Measurements from ENCODE around the gene AGXT. TPM values are rescaled to one million over a fixed set of nuclear protein-coding genes. Genes with fewer than 3 reads are reported as not detected.

The AGXT gene
- total RNA-seq (2014; rRNA removed; shearing (Covaris generic)), result not detected in 2 replicates

DNA sequence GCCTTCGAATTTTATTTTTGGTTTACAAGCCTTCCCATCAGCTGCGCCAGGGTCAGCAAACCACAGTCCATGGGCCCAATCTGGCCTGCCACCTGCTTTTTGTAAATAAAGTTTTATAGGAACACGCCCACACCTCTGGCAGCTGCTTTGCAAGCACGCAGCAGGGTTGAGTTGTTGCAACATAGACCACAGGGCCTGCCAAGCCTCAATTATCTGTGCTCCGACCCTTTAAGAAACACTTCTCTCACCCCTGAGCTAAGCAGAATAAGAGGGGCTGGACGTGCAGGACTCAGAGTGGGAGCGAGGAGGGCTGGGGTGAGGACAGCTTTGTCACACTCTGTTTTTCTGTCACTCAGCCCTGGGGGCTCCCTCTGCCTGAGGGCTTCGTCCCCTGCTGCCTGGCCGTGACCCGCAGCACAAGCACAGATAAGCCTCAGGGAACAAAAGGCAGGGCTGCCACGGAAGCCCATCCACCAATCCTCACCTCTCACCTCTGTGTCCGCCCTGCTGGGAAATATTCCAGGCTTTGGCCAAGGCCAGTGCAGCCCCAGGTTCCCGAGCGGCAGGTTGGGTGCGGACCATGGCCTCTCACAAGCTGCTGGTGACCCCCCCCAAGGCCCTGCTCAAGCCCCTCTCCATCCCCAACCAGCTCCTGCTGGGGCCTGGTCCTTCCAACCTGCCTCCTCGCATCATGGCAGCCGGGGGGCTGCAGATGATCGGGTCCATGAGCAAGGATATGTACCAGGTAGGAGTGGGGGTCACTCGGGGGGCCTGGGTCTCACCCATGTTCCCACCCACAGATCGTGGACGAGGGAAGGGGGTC, at the start of gene AGXT:
Gene AGXT (plus strand): TSS at position 539 of the 823 bp plus-strand sequence. CDS start 42 bp downstream, at position 581.
- peak; percentile 4 for DNase-seq (ENCODE audit: low read depth)

DNA sequence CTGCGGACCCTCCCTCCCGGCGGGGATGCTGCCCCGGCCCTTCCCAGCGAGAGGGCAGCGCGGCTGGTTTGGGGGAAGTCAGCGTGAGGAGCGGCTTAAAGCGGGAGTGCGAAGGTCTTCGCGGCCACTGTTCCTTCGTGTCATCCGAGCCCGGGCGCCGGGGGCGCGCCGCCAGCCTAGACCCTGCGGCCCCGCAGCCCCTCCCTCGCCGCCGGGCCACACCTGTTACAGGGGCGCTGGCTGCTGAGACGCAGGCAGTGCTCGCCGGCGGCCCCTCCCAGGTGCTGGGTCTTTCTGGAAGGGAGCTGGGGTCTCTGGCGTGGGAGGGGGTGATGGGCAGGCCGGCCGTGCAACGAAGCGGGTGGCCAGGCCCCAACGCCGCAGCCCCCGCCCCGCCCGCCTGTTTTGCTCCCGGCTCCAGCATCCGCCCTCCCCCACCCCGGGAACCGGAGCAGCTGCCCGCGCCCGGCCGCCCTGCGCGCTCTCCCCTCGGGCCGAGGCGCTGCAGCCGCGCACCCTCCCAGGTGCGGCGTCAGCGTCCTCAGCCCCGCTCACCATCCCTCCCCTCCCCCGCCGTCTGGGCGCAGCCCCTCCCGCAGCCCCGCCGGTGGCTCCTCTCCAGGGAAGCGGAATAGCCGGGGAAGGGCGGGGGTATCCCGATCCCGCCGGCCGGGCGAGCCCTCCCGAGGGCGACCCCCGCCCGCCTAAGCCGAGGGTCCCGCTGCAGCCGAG, 49.3 kb upstream of the AGXT start:
- no peak for DNase-seq (ENCODE audit: low read depth)

DNA sequence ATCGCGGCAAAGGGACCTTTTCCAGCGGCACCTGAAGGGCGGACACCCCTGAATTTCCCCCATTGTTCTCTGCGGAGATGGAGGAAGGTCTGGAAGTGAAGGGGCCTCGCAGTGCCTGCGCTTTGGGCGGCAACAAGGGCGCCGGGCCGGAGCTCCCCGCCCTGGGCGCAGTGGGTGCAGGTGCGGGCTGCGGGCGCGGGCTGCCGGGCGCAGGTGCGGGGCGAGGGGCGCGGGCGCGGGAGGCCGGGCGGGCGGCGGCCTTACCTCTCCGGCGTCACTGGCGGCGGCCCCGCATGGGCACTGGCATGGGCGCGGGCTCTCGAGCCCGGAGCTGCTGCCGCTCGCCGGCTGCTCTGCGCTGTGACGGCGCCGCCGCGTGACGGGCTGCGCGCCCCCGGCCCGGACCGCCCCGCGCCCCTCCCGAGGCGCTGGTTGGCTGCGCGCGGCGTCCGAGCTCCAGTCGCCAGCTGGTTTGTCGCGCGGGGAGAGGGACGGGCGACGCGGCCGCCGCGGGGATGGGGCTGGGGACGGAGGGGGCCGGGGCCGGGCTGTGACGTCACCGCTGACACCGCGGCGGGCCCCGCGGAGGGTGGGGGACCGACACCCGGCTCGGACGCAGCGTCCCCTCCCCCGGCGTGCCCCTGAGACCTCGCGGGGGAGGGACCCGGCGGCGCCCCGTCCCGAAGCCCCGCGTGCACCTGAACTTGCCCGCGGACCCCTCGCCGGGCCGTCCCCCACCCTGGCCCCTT, 48.6 kb upstream of the AGXT start, which contains the start of gene KIF1A:
Gene KIF1A (minus strand): TSS at position 362 of the 749 bp plus-strand sequence. CDS start 22,467 bp downstream, outside the sequence.
- no peak for DNase-seq (ENCODE audit: low read depth)

DNA sequence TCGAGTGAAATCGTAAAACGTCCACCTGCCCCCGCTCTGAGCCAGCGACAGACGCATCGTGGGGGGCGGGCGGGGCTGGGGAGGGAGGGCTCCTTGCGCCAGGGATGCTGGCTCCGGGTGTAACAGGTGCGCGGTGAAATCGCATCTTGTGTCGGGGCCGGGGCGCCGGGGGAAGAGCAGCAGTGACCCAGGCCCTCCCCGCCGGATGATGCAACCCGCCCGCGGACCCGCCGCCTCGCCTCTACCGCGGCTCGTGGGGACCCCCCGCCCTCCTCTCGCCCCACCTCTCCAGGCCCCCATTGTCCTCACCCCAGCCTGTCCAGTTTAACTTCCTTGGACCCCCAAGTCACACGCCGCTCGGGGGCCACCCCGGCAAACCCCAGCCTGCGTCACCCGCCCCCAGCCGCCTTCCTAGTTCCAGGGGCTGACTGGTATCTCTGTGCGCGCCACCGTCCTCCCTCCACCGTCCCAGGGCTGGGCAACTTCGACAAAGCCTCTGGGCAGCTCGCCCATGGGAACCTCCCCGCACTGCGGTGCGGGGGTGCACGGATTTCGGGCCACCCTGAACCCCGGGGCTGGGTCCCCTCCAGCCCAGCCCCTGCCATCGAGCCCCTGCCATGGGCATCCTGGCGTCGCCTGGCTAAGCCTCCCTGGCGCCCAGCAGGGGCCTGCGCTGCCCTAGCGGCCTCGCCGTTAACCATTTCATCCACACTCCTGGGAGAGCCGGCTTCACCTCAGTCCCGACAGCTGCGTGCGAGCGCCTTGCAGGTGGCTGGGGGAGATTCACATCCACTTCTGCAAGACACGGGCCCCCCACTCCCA, 47.8 kb upstream of the AGXT start:
- no peak for DNase-seq (ENCODE audit: low read depth)

DNA sequence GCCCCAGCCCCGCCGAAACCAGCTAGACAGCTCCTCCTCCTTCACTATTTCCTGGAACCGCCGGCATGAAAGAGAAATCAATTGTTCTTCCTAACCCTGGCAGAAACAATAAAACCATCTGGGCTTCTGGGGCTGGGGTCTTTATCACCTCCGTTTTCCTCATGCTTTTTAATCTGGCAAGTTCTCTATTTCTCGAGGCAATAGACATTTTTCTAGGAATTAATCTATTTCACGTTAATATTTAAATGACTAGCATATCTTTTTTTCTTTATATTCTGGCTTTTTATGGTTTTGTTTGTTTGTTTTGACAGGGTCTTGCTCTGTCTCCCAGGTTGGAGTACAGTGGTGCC, 47.2 kb upstream of the AGXT start:
- no peak for DNase-seq (ENCODE audit: low read depth)

DNA sequence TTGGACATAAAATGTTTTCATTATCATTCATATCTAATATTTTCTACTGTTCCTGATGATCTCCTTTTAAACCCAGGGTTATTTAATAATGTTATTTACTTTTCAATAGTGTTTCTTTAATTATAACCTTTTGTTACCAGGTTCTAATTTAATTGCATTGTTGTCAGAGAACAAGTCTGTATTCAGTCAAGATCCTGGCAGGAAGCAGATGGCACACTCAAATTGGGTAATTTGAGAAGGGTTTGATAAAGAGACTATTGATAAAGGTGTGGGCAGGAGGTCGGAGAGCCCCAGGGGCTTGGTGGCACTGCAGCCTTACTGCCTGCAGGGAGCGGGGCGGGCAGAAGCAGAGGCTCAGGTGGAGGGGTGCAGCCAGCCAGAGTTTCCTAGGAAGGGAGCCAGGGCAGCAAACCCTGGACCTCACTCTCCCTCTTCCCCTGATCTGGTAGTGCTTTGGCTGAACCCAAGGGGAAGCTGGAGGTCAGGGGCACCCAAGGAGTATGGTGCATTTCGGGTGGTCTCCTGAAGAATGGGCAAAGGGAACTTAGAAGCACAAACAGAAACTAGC, 46.3 kb upstream of the AGXT start:
- DNase-seq (ENCODE audit: low read depth), result no peak

DNA sequence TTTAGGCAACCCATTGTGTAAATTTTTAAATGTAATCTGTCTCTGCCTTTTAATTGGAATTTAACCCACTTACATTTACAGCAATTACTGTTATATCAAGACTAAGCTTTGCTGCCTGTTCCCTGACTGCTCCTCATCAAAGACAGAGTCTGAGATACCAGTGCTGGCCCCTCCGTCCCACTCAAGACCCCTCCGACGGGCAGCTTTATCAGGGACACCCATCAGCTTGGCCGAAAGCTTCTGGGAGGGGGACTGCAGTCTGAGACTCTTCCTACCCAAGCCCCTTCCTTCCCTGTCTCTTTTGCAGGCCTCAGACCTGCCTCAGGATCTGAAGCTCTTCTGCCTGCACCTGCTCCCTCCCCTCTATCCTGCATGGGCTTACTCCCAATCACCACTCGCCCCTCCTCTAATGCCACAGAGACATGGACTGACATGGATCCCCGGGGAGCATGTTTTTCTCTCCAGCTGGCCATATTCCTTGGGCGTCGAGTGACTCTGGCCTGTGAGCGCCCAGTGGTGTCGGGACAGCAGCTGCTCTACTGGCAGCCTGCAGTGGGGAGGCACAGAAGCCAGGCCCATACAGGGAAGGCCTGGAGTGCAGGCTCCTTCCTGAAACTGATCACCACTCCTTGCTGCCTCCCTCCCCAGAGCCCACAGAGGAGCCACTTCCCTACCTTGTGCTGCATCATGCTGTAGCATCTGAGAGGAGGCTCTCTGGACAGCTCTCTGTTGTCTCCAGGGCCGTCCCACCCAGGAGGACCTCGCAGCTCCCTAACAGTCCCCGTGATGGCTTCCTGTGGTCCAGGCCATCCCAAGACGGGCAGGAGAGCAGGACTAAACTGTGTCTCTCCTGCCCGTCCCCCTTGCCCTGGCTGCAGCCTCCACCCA, 44.9 kb upstream of the AGXT start:
- no peak for DNase-seq (ENCODE audit: low read depth)

DNA sequence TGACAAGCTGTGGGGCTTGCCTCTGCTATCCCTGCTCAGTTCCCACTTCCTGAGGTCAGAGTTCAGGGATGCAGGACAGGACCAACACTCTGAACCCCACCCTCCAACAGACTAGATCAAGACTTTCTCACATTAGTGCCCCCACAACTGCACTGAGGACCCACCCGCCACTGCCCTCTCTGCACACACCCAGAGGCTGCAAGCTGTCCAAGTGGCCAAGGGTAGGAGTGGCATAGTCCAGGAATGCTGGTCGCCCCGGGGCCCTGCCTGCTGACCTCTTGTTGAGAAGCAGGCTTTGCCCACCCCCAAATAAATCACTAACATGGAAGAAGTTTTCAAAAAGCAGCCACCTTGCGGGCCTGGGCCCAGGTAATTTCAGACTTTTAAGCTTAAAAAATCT, 43.1 kb upstream of the AGXT start:
- no peak for DNase-seq (ENCODE audit: low read depth)

DNA sequence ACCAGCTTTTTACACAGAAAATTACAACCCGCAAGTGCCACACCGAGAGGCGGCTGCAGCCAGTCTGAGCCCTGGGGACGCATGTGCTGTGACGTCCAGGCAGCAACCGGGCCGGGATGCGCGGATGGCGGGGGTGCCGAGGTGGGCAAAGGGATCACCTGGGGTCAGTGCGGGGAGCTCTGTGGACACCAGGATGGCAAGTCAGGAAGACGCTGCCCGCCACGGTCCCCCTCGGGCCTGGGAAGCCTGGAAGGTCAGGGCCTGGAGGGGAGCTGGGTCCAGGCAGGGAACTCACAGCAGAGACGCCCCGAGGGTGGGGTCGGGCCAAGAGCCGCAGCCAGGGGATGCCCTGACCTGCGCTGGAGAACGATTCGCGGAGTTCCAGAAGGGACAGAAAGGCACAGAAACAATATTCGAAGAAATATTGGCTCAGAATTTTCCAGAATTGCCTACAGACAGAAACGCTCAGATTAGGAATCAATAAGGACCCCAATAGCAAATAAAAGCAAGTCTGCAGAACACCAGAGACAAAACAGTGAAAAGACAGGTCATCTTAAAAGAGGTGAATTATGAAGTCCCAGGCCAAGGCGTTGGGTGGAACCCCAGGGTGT, 36.9 kb upstream of the AGXT start:
- DNase-seq (ENCODE audit: low read depth), result no peak

DNA sequence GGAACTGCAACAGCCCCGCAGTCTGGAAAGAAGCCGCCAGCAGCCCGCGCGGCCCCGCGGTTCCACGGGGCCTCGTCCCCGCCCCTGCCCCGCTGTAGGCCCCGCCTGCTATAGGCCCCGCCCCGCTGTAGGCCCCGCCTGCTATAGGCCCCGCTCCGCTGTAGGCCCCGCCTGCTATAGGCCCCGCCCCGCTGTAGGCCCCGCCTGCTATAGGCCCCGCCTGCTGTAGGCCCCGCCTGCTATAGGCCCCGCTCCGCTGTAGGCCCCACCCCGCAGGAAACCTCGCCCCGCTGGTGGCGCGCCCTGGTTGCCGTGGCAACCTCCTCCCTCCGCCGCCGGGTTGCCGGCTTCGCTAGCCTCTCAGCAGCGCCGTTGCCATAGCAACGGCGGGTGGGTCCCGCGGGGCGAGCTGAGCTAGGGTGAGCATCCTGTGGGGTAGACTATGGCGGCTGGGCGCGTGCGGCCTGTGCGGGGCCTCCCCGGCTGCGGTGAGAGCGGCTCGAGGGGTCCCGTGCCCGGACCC, 36.4 kb upstream of the AGXT start:
- peak; percentile 58 for DNase-seq (ENCODE audit: low read depth)

DNA sequence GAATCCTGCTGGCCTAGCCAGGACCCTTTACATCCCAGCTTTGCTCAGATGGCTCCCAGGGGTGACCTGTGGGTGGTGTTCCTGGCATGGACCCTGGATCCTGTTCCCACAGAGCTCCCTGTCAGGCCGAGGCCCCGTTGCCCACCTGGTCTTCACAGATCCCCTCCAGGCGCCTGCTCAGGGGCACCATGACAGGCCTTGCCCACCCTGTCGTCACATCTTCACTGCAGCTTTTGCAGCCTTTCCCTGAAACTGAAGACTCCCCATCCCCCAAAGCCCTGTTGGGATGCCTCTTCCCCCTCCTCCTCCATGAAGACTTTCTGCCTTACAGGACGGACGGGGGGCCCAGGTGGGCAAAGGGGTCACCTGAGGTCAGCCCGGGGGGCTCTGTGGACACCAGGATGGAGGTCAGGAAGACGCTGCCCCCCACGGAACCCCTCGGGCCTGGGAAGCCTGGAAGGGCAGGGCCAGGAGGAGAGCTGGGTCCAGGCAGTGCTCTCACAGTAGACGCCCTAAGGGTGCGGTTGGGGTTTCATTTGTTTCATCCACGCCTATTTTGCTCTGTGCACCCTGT, 35.6 kb upstream of the AGXT start:
- DNase-seq (ENCODE audit: low read depth), result no peak

DNA sequence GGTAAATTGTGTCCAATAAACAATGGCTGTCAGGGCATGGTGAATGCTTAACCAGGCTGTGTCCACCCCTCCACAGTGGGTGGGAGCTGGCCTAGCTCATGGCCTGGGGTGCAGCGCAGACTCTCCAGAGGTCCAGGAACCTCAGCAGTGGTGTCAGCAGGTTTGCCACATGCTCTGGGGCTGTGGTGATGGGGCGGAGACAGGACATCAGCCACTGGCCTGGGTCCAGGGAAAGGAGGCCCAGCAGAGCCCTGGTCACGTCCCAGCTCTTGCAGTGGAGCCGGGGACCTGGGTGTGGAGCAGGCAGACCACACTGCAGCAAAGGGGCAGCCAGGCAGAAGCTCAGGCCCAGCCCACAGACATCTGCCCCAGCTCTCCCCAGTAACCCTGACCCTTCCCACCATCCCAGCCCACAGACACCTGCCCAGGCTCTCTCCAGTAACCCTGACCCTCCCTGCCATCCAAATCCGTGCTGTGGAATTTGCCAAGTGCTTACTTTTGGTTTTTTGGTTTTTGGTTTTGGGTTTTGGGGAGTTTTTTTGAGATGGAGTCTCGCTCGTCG, 34.8 kb upstream of the AGXT start:
- DNase-seq (ENCODE audit: low read depth), result peak; percentile 11

DNA sequence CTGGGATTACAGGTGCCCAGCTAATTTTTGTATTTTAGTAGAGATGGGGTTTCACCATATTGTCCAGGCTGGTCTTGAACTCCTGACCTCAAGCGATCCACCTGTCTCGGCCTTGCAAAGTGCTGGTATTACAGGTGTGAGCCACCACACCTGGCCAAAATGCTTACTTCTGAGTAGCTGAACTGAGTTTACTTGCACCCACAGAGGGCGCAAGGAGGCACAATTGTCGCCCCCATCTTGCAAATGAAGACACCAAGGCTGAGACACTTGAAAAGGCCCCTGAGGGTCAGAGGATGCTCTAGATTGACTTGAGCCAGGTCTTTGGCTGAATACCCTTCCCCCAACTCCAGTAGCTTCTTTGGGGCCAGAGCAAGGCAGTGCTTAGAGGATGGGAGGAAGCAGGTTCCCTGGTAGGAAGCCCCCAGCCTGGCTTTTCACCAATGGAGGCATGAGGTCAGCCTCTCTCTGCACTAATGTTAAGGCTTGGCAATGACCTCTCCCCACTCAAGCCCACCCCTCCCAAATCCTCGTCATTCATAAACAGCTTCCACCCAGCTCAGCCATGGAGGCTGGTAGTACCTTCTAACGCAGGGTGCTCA, 34.1 kb upstream of the AGXT start:
- no peak for DNase-seq (ENCODE audit: low read depth)

DNA sequence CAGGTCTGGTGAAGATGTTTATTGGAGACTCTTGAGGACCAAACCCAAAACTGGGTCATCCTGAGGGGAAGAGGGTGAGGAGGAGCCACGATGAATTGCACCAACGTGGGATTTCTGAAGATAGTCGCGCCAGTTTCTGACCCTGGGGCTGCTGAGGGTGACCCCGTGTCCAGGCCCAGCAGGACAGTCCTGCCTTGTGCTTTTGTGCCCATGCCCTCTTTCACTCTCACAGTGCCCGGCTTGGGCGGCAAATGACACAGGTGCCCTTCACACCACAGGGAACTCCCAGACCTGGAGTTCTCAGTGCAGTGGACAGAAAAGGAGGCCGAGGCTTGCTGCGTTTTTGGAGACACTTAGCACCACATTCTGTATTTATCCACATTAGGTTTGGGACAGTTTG, 33.1 kb upstream of the AGXT start:
- DNase-seq (ENCODE audit: low read depth), result no peak

DNA sequence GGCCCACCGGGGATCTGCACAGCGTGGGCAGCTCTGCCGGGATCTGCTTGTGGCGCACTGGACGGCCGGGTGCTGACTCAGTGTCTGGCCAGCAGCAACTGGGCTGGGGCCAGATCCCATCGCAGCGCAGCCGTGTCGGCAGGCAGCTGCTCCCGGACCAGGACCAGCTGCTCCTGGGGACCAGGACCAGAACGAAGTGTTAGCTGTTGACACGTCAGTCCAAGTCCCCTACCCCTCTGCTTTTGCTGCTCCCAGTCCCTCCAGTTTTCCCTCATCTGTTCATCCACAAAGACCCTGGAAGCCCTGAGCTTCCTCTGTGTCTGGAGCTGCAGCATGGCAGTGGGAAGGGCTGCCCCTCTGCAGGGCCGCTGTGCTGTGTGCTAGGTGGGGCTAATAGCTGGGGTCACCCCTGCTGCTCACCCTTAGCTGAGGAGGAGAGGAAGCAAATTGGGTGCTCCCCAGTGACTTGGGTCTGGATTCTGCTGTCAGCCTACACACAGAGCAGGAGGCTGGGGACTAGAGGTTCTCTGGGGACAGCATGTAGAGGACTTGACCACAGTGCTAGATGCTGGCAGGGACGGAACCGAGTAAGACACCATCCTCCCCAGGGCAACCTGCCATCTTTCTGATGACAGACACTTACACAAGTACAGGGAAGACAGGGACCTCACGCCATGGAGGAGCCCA, 31.7 kb upstream of the AGXT start:
- peak; percentile 23 for DNase-seq (ENCODE audit: low read depth)

DNA sequence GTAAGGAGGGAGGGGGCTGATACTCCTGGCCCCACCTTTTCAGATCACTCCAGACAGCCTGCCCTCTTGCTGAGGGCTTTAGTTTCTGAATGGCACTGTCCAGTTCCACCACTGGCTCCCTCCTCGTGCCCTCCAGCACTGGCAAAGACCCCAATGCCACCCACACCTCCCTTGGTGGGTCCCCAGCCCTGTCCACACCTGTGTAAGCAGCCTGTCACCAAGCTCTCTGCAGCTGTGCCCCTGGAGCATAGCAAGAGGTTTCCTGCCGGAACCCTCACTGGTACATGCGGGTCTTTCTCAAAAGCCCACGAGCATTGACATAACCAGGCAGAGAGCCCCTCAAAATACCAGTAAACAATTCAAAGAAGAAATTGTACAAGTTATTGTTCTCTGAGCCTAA, 31.0 kb upstream of the AGXT start:
- no peak for DNase-seq (ENCODE audit: low read depth)
